HCT116 (cell line): Measurements from ENCODE around the gene IYD. TPM values are rescaled to one million over a fixed set of nuclear protein-coding genes. Genes with fewer than 3 reads are reported as not detected.

Experiments used
- ATAC-seq: fragments of 200-7000 bp; cut with Tn5 transposase; 2 replicates; pipeline ENCODE4 v1.9.1; 2020; ENCODE audit warnings: mild to moderate bottlenecking, moderate library complexity
- BruUV-seq: library from RNA; stranded (reverse); fragments of 400-500 nt; replicated peaks from 2 replicates; lab custom pipeline; 2021; lab: Mats Ljungman, UMichigan
- CTCF ChIA-PET: fragments of 300-600 bp; sonication (Branson Sonifier 250); formaldehyde crosslinking; loops from one replicate; lab custom pipeline; 2021; ENCODE audit warnings: antibody characterized with exemption; lab: Charles Lee
- POLR2A ChIA-PET: fragments of 300-600, 350-600 bp; sonication (Branson Sonifier 250); formaldehyde crosslinking; loops from one replicate; lab custom pipeline; 2021; ENCODE audit warnings: antibody characterized with exemption; lab: Charles Lee
- RAD21 ChIA-PET, 2 experiments: fragments of 300-600 bp; sonication (Branson Sonifier 250); formaldehyde crosslinking; loops; one replicate each; lab custom pipeline; 2023; ENCODE audit warnings: low total read pairs in 2 of 2; ENCODE audit not compliant: uncharacterized antibody in 2 of 2, unreplicated experiment in 2 of 2, low non-redundant PET in 1 of 2; lab: Charles Lee
- DNase-seq: peaks from one replicate; pipeline ENCODE4 v3.0.0-alpha.2; 2010; ENCODE audit warnings: low read depth, low spot score
- H2AFZ ChIP-seq: fragments of 200-600 bp; shearing (Covaris generic), sonication (generic); 2 replicates; pipeline ENCODE4 v1.6.1; 2017; ENCODE audit warnings: low read depth, mixed run types, mixed read lengths, antibody characterized with exemption, low read length; ENCODE audit not compliant: poor library complexity, severe bottlenecking
- H3K27ac ChIP-seq: 2 replicates; pipeline ENCODE4 v1.5.1; 2012; ENCODE audit warnings: low read depth, low read length
- H3K27me3 ChIP-seq: fragments of 200-600 bp; sonication (generic); 2 replicates; pipeline ENCODE4 v1.6.1; 2016; ENCODE audit warnings: mixed run types, low read length, mixed read lengths; ENCODE audit not compliant: insufficient read depth
- H3K36me3 ChIP-seq, 2 experiments: fragments of 200-500 bp in 1 of 2; fragments of 200-600 bp in 1 of 2; sonication (Bioruptor generic) in 1 of 2; sonication (generic) in 1 of 2; 2 replicates each; pipeline versions ENCODE4 v1.5.1 to v1.6.1; 2014 to 2016; ENCODE audit warnings: low read length in 2 of 2, inconsistent platforms in 1 of 2, mixed read lengths in 1 of 2, mixed run types in 1 of 2; ENCODE audit not compliant: insufficient read depth in 2 of 2, control insufficient read depth in 1 of 2
- H3K4me1 ChIP-seq, 2 experiments: fragments of 200-600 bp in 1 of 2; sonication (generic) in 1 of 2; 2 replicates each; pipeline versions ENCODE4 v1.5.1 to v1.6.1; 2012 to 2017; ENCODE audit warnings: low read length in 2 of 2, inconsistent platforms in 1 of 2, mild to moderate bottlenecking in 1 of 2, mixed read lengths in 1 of 2, mixed run types in 1 of 2, moderate library complexity in 1 of 2; ENCODE audit not compliant: insufficient read depth in 2 of 2, control insufficient read depth in 1 of 2
- H3K4me2 ChIP-seq: fragments of 200-600 bp; sonication (generic); 2 replicates; pipeline ENCODE4 v1.6.1; 2017; ENCODE audit warnings: mixed run types, low read length, mixed read lengths
- H3K4me3 ChIP-seq, 2 experiments: fragments of 200-600 bp in 1 of 2; sonication (generic) in 1 of 2; replicated peaks in 1 of 2; 2 replicates each; pipeline ENCODE4 v1.5.1; 2011 to 2016; ENCODE audit warnings: low read length in 2 of 2, control low read depth in 1 of 2, low read depth in 1 of 2, mild to moderate bottlenecking in 1 of 2, mixed read lengths in 1 of 2, mixed run types in 1 of 2
- H3K79me2 ChIP-seq: fragments of 200-600 bp; sonication (generic); 2 replicates; pipeline ENCODE4 v1.6.1; 2017; ENCODE audit warnings: mild to moderate bottlenecking, mixed run types, low read length, moderate library complexity, mixed read lengths; ENCODE audit not compliant: insufficient read depth
- H3K9ac ChIP-seq: fragments of 200-600 bp; sonication (generic); 2 replicates; pipeline ENCODE4 v1.6.1; 2016; ENCODE audit warnings: low read length, mixed read lengths
- H3K9me2 ChIP-seq: fragments of 200-600 bp; sonication (generic), shearing (Covaris generic); 2 replicates; pipeline ENCODE4 v1.6.1; 2017; ENCODE audit warnings: mixed run types, mild to moderate bottlenecking, moderate library complexity; ENCODE audit not compliant: insufficient read depth
- H3K9me3 ChIP-seq, 2 experiments: fragments of 200-500 bp in 1 of 2; fragments of 200-600 bp in 1 of 2; sonication (Bioruptor generic) in 1 of 2; sonication (generic) in 1 of 2; 2 replicates each; pipeline ENCODE4 v1.6.1; 2014 to 2017; ENCODE audit warnings: low read length in 2 of 2, mixed read lengths in 2 of 2, inconsistent platforms in 1 of 2, low read depth in 1 of 2, mild to moderate bottlenecking in 1 of 2, mixed run types in 1 of 2, moderate library complexity in 1 of 2; ENCODE audit not compliant: control insufficient read depth in 1 of 2, insufficient read depth in 1 of 2
- H4K20me1 ChIP-seq: fragments of 200-600 bp; sonication (generic), shearing (Covaris generic); 2 replicates; pipeline ENCODE4 v1.6.1; 2017; ENCODE audit warnings: mixed run types, mild to moderate bottlenecking, moderate library complexity; ENCODE audit not compliant: insufficient read depth
- ATF3 ChIP-seq: IDR thresholded peaks from 2 replicates; pipeline ENCODE4 v1.6.1; 2012
- EZH2 ChIP-seq: fragments of 200-600 bp; sonication (generic); IDR thresholded peaks from 2 replicates; pipeline ENCODE4 v1.6.1; 2017; ENCODE audit warnings: antibody characterized with exemption, mixed run types
- RAD21 ChIP-seq: IDR thresholded peaks from 2 replicates; pipeline ENCODE4 v1.6.1; 2012; ENCODE audit warnings: low read depth, mild to moderate bottlenecking
- TCF7L2 ChIP-seq: IDR thresholded peaks from 2 replicates; pipeline ENCODE4 v1.7.0; 2011; ENCODE audit warnings: borderline replicate concordance, inconsistent platforms; ENCODE audit not compliant: insufficient read depth, insufficient read length; ENCODE audit errors: extremely low read depth
- ZFX ChIP-seq: fragments of 450-650 bp; IDR thresholded peaks from 2 replicates; pipeline ENCODE4 v1.6.1; 2017
- ZNF274 ChIP-seq: fragments of 200-500 bp; sonication (Bioruptor generic); IDR thresholded peaks from 2 replicates; pipeline ENCODE4 v1.6.1; 2014; ENCODE audit warnings: mild to moderate bottlenecking, low read depth, low read length, inconsistent platforms
- intact Hi-C: fragments of 100-400 bp; cut with micrococcal nuclease; formaldehyde crosslinking; loops from 2 replicates; pipeline ENCODE4 v1.10.0; 2022
- total RNA-seq: library from RNA; stranded (reverse); gene quantifications from one replicate; pipeline ENCODE4 v1.2.1, GENCODE V29; 2021; ENCODE audit not compliant: unreplicated experiment

Gene IYD
- total RNA-seq, 1 experiment from 2014 or later, result not detected

DNA sequence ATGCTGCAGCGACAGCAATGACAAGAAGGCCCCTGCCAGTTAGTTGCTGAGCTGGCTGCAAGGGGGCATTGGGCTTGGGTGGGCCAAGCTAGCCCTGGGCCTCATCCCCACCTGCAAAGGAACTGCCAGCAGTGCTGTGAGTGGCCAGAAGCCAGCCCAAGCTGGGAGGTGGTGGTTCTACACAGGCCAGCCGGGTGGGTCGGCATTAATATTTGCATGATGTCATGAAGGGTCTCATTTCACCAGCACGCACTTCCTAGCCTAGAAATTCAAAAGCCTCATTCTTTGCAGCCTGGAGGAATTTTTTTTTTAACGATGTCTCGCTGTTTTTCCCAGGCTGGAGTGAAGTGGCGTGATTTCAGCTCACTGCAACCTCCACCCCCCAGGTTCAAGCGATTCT lies 62.0 kb downstream of the IYD start:
- H3K9ac ChIP-seq, result no peak overlapping the region
- ChIA-PET CTCF (no interaction called here), POLR2A (no interaction called here), RAD21 (no interaction called here)
- TF ChIP-seq ATF3 (no peak), ZNF274 (no peak), ZFX (no peak)
- H3K9me3 ChIP-seq, result no peaks in the 10 kb centered on the region
- H3K36me3 ChIP-seq, result no peaks in the 10 kb centered on the region
- H3K79me2 ChIP-seq, result no peaks in the 10 kb centered on the region
- H3K27ac ChIP-seq, result no peak overlapping the region
- H2AFZ ChIP-seq, result no peak overlapping the region
- H3K4me2 ChIP-seq, result no peak overlapping the region
- intact Hi-C loops, result no loop called here
- no peaks in the 10 kb centered on the region for H3K9me2 ChIP-seq
- no peaks in the 10 kb centered on the region for H4K20me1 ChIP-seq
- no peak for ATAC-seq
- DNase-seq, result no peak
- no peak overlapping the region for H3K4me3 ChIP-seq
- BruUV-seq, result no TSS peak
- H3K27me3 ChIP-seq, result no peaks in the 10 kb centered on the region
- H3K4me1 ChIP-seq, result no peaks in the 10 kb centered on the region

- DNase-seq, result no peak
- no peak for TF ChIP-seq RAD21
- TF ChIP-seq ZFX, result no peak
- TF ChIP-seq TCF7L2, result no peak
- TF ChIP-seq EZH2, result no peak
- TF ChIP-seq, all 23 proteins: peak for 0
- Histone ChIP-seq H3K9me3 (no peaks in the 10 kb centered on the region), H3K79me2 (no peaks in the 10 kb centered on the region), H3K27ac (no peak overlapping the region), H3K36me3 (no peaks in the 10 kb centered on the region), H4K20me1 (no peaks in the 10 kb centered on the region), H3K4me2 (no peak overlapping the region), H3K9me2 (no peaks in the 10 kb centered on the region), H2AFZ (no peak overlapping the region), H3K27me3 (no peaks in the 10 kb centered on the region), H3K9ac (no peak overlapping the region), H3K4me1 (no peaks in the 10 kb centered on the region), H3K4me3 (no peak overlapping the region)
- CTCF ChIA-PET, result no interaction called here
- POLR2A ChIA-PET, result no interaction called here
- BruUV-seq, result no TSS peak
- intact Hi-C loops, result no loop called here
- no peak for ATAC-seq
- RAD21 ChIA-PET, result no interaction called here
Observed at GRCh38 chr6:150435360-150435759, 66.5 kb downstream of the IYD start.
